Neuronal stem cell (in vitro differentiated cells): ENCODE results near the gene FBXL14.
A peak's percentile ranks its signal among the peaks of the same experiment; 100 is the strongest.

ENCODE experiments used
- DNase-seq: peaks from one replicate; pipeline ENCODE4 v3.0.0-alpha.2; 2013; ENCODE audit warnings: low spot score
- H2AFZ ChIP-seq: one replicate; pipeline ENCODE4 v1.6.1; 2013; ENCODE audit warnings: mild to moderate bottlenecking, low read length, inconsistent platforms
- H2AK5ac ChIP-seq: 2 replicates; pipeline ENCODE4 v1.6.1; 2013; ENCODE audit warnings: low read depth, mild to moderate bottlenecking, inconsistent platforms, low read length, moderate library complexity, mixed read lengths
- H2BK120ac ChIP-seq: 2 replicates; pipeline ENCODE4 v1.6.1; 2013; ENCODE audit warnings: low read depth, mild to moderate bottlenecking, inconsistent platforms, low read length, moderate library complexity, mixed read lengths
- H2BK12ac ChIP-seq: one replicate; pipeline ENCODE4 v1.6.1; 2013; ENCODE audit warnings: low read length, inconsistent platforms
- H2BK15ac ChIP-seq: 2 replicates; pipeline ENCODE4 v1.6.1; 2013; ENCODE audit warnings: mild to moderate bottlenecking, low read length, inconsistent platforms, mixed read lengths
- H2BK5ac ChIP-seq: one replicate; pipeline ENCODE4 v1.6.1; 2013; ENCODE audit warnings: inconsistent platforms, mild to moderate bottlenecking, low read length, moderate library complexity
- H3K14ac ChIP-seq: one replicate; pipeline ENCODE4 v1.6.1; 2013; ENCODE audit warnings: low read length, inconsistent platforms
- H3K18ac ChIP-seq: 2 replicates; pipeline ENCODE4 v1.6.1; 2013; ENCODE audit warnings: low read length, inconsistent platforms
- H3K23ac ChIP-seq: 2 replicates; pipeline ENCODE4 v1.6.1; 2013; ENCODE audit warnings: low read depth, mild to moderate bottlenecking, mixed read lengths, low read length, inconsistent platforms; ENCODE audit not compliant: poor library complexity
- H3K27ac ChIP-seq: replicated peaks from 3 replicates; pipeline ENCODE4 v1.5.1; 2013; ENCODE audit warnings: low read length, inconsistent platforms
- H3K27me3 ChIP-seq, 3 experiments: 2 replicates each; pipeline ENCODE4 v1.6.1; 2013; ENCODE audit warnings: low read length in 3 of 3, mild to moderate bottlenecking in 2 of 3, inconsistent platforms in 1 of 3, low read depth in 1 of 3, mixed read lengths in 1 of 3, moderate library complexity in 1 of 3; ENCODE audit not compliant: control insufficient read depth in 3 of 3, insufficient read depth in 3 of 3
- H3K36me3 ChIP-seq, 2 donors: replicated peaks in 1 of 2; 2 replicates each; pipeline ENCODE4 v1.6.1; 2013; ENCODE audit warnings: low read length in 2 of 2; ENCODE audit not compliant: control insufficient read depth in 2 of 2, insufficient read depth in 2 of 2
- H3K4ac ChIP-seq: 2 replicates; pipeline ENCODE4 v1.6.1; 2013; ENCODE audit warnings: inconsistent platforms, mild to moderate bottlenecking, low read length, moderate library complexity
- H3K4me1 ChIP-seq, 2 donors: 1 replicate in 1 of 2; 2 replicates in 1 of 2; pipeline ENCODE4 v1.6.1; 2013; ENCODE audit warnings: low read length in 2 of 2, low read depth in 1 of 2; ENCODE audit not compliant: control insufficient read depth in 2 of 2, insufficient read depth in 1 of 2
- H3K4me2 ChIP-seq: one replicate; pipeline ENCODE4 v1.6.1; 2013; ENCODE audit warnings: mild to moderate bottlenecking, low read length, inconsistent platforms; ENCODE audit not compliant: insufficient read depth, poor library complexity, severe bottlenecking
- H3K4me3 ChIP-seq, 2 donors: 2 replicates each; pipeline ENCODE4 v1.5.1; 2013; ENCODE audit warnings: low read length in 2 of 2, mild to moderate bottlenecking in 2 of 2, inconsistent platforms in 1 of 2, moderate library complexity in 1 of 2
- H3K79me1 ChIP-seq: one replicate; pipeline ENCODE4 v1.6.1; 2013; ENCODE audit warnings: low read depth, mild to moderate bottlenecking, inconsistent platforms, low read length, moderate library complexity
- H3K9ac ChIP-seq: one replicate; pipeline ENCODE4 v1.6.1; 2013; ENCODE audit warnings: mild to moderate bottlenecking, low read depth, low read length, inconsistent platforms; ENCODE audit not compliant: poor library complexity
- H3K9me3 ChIP-seq, 2 donors: replicated peaks in 1 of 2; 2 replicates each; pipeline versions ENCODE3 to v1.6.1; 2013; ENCODE audit warnings: low read length in 2 of 2, mild to moderate bottlenecking in 2 of 2, inconsistent platforms in 1 of 2, low read depth in 1 of 2, mixed read lengths in 1 of 2, moderate library complexity in 1 of 2; ENCODE audit not compliant: control insufficient read depth in 2 of 2, insufficient read depth in 1 of 2
- H4K8ac ChIP-seq: one replicate; pipeline ENCODE4 v1.6.1; 2013; ENCODE audit warnings: low read depth, mild to moderate bottlenecking, inconsistent platforms, low read length, moderate library complexity
- H4K91ac ChIP-seq: one replicate; pipeline ENCODE4 v1.6.1; 2013; ENCODE audit warnings: low read length, low read depth, mild to moderate bottlenecking, inconsistent platforms; ENCODE audit not compliant: poor library complexity
- WGBS, 2 donors: extraction: QIAGEN DNeasy Blood & Tissue Kit; methylation state at CpG; one replicate each; pipeline ENCODE4 v1.1.7; 2013; ENCODE audit warnings: missing lambda C conversion rate in 2 of 2, mixed read lengths in 1 of 2; ENCODE audit not compliant: insufficient read length in 2 of 2, insufficient replicate concordance in 1 of 2; ENCODE audit errors: extremely low coverage in 2 of 2; 5-methylcytosine and 5-hydroxymethylcytosine counted together

FBXL14 gene

GRCh38 chr12:1642513-1642912, 48.1 kb upstream of the FBXL14 start:
- Histone ChIP-seq H3K79me1 (peaks cover 8% of the 10 kb centered on the region), H4K8ac (no peak overlapping the region), H3K9ac (no peak overlapping the region), H3K23ac (no peak overlapping the region), H2BK5ac (no peak overlapping the region), H2BK15ac (no peak overlapping the region), H3K36me3 (peaks cover 0 to 45% of the 10 kb centered on the region in 2 donors), H3K4me1 (peaks cover 4 to 11% of the 10 kb centered on the region in 2 donors), H4K91ac (no peak overlapping the region), H2AK5ac (no peak overlapping the region), H3K4ac (no peak overlapping the region), H3K27ac (no peak overlapping the region), H3K9me3 (peaks cover 0 to 2% of the 10 kb centered on the region in 2 donors), H2BK12ac (no peak overlapping the region), H3K4me2 (no peak overlapping the region), H3K18ac (no peak overlapping the region), H2AFZ (no peak overlapping the region), H3K27me3 (no peaks in the 10 kb centered on the region), H3K4me3 (no peak overlapping the region), H2BK120ac (no peak overlapping the region), H3K14ac (no peak overlapping the region)
- WGBS, 2 donors = no CpG with 5 or more reads among the region's 7 CpGs
- no peak for DNase-seq

- H2BK15ac ChIP-seq = no peak overlapping the region
- H3K9me3 ChIP-seq = peaks cover 0 to 2% of the 10 kb centered on the region in 2 donors
- WGBS, 2 donors = no CpG with 5 or more reads among the region's 18 CpGs
- DNase-seq = no peak
- H3K79me1 ChIP-seq = peaks cover 7% of the 10 kb centered on the region
- no peak overlapping the region for H3K18ac ChIP-seq
- H3K36me3 ChIP-seq = peaks cover 0 to 34% of the 10 kb centered on the region in 2 donors
- no peak overlapping the region for H3K4me2 ChIP-seq
- no peak overlapping the region for H3K27ac ChIP-seq
- no peak overlapping the region for H3K14ac ChIP-seq
- H3K27me3 ChIP-seq = peaks cover 0 to 5% (median 0%) of the 10 kb centered on the region in 3 experiments
- H2BK12ac ChIP-seq = no peak overlapping the region
- no peak overlapping the region for H2AK5ac ChIP-seq
- H3K23ac ChIP-seq = no peak overlapping the region
- no peak overlapping the region for H4K91ac ChIP-seq
- H3K4ac ChIP-seq = no peak overlapping the region
- H2BK120ac ChIP-seq = no peak overlapping the region
- peaks cover 4 to 11% of the 10 kb centered on the region in 2 donors for H3K4me1 ChIP-seq
- H3K9ac ChIP-seq = no peak overlapping the region
- H4K8ac ChIP-seq = no peak overlapping the region
- no peak overlapping the region for H2BK5ac ChIP-seq
- no peak overlapping the region for H2AFZ ChIP-seq
- H3K4me3 ChIP-seq = no peak overlapping the region
Measured at GRCh38 chr12:1640328-1641234, 46.2 kb upstream of the FBXL14 start.

- Histone ChIP-seq H3K9ac (no peak overlapping the region), H2BK12ac (no peak overlapping the region), H3K27me3 (peaks cover 0 to 15% (median 0%) of the 10 kb centered on the region in 3 experiments), H2BK15ac (no peak overlapping the region), H3K23ac (no peak overlapping the region), H2AK5ac (no peak overlapping the region), H3K14ac (no peak overlapping the region), H2BK5ac (no peak overlapping the region), H4K91ac (no peak overlapping the region), H3K4me2 (no peak overlapping the region), H3K4me1 (peaks cover 4 to 6% of the 10 kb centered on the region in 2 donors), H3K36me3 (peaks cover 0 to 39% of the 10 kb centered on the region in 2 donors), H3K79me1 (peaks cover 6% of the 10 kb centered on the region), H3K18ac (peak overlapping the region; percentile 15), H3K4ac (no peak overlapping the region), H3K9me3 (peaks cover 0 to 2% of the 10 kb centered on the region in 2 donors), H4K8ac (peak overlapping the region; percentile 48), H3K4me3 (no peak overlapping the region), H2BK120ac (no peak overlapping the region), H3K27ac (no peak overlapping the region), H2AFZ (no peak overlapping the region)
- DNase-seq = no peak
- no CpG with 5 or more reads among the region's 40 CpGs for WGBS, 2 donors
Measured at GRCh38 chr12:1639538-1639937, 45.2 kb upstream of the FBXL14 start.

- Histone ChIP-seq H3K4ac (no peak overlapping the region), H2BK15ac (no peak overlapping the region), H3K9me3 (no peaks in the 10 kb centered on the region), H2AK5ac (no peak overlapping the region), H3K4me1 (peaks cover 0 to 2% of the 10 kb centered on the region in 2 donors), H3K14ac (no peak overlapping the region), H2BK120ac (no peak overlapping the region), H3K9ac (no peak overlapping the region), H3K4me2 (no peak overlapping the region), H4K8ac (no peak overlapping the region), H2BK12ac (no peak overlapping the region), H3K27ac (no peak overlapping the region), H3K18ac (no peak overlapping the region), H4K91ac (no peak overlapping the region), H3K23ac (no peak overlapping the region), H3K36me3 (peaks cover 0 to 38% of the 10 kb centered on the region in 2 donors), H3K79me1 (peaks cover 3% of the 10 kb centered on the region), H3K4me3 (no peak overlapping the region), H3K27me3 (peaks cover 0 to 25% (median 0%) of the 10 kb centered on the region in 3 experiments), H2BK5ac (no peak overlapping the region), H2AFZ (no peak overlapping the region)
- no peak for DNase-seq
- no CpG with 5 or more reads among the region's 5 CpGs for WGBS, 2 donors
Measured at GRCh38 chr12:1638203-1638602, 43.8 kb upstream of the FBXL14 start.
